GM12891 (cell line): ENCODE data around the gene HMCN2.

Experiments
- PAX5 ChIP-seq: IDR thresholded peaks from 2 replicates; pipeline ENCODE4 v1.6.1; 2011; ENCODE audit warnings: low read length, moderate library complexity, mild to moderate bottlenecking; ENCODE audit not compliant: insufficient read depth, severe bottlenecking
- POLR2A ChIP-seq: IDR thresholded peaks from 2 replicates; pipeline ENCODE4 v1.6.1; 2011; ENCODE audit warnings: low read depth, low read length, control low read depth
- POLR2AphosphoS5 ChIP-seq: IDR thresholded peaks from 2 replicates; pipeline ENCODE4 v1.6.1; 2011; ENCODE audit warnings: low read depth, low read length, control low read depth
- POU2F2 ChIP-seq: IDR thresholded peaks from 2 replicates; pipeline ENCODE4 v1.6.1; 2011; ENCODE audit warnings: low read depth, mild to moderate bottlenecking, control low read depth, low read length, moderate library complexity
- SPI1 ChIP-seq: IDR thresholded peaks from 2 replicates; pipeline ENCODE4 v1.6.1; 2011; ENCODE audit warnings: low read depth, low read length, control low read depth
- TAF1 ChIP-seq: IDR thresholded peaks from 2 replicates; pipeline ENCODE4 v1.6.1; 2011; ENCODE audit warnings: low read depth, low read length, control low read depth

DNA sequence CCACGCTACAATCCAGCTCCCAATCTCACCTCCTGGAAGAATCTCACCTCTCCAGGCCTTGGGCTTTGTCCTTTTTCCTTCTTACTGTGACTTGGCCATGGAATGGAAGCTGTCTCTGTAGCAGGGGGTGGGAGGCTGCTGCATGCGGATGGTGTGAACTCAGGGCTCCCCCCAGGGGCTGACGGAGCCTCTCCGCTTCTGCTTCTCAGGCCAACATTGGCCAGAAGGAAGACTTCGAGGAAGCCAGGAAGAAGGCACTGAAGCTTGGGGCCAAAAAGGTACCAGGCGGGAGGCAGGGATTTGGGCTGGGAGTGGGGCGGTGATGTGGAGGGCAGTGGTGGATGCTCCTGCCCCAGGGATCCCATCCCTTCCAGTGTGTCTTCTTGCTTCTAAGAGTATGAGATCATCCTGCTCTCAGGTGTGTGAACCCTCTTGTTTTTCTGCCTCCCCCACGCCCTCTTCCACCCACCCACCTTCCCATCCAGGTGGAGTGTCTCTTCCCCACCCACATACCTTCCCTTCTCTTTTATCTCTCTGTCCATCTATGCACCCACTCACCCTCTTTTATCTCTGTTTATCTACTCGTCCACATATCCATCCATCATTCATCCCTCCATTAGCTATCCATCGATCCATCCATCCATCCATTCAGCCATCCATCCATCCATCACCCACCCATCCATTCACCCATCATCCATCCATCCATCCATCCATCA is 188.7 kb downstream of the HMCN2 start:
- TF ChIP-seq POLR2AphosphoS5: no peak
- TF ChIP-seq POLR2A: no peak
- TF ChIP-seq TAF1: no peak
- TF ChIP-seq POU2F2: no peak
- no peak for TF ChIP-seq SPI1
- TF ChIP-seq PAX5: no peak
